Neural crest cell (in vitro differentiated cells): Measurements from ENCODE around the gene PKLR. TPM values are rescaled to one million over a fixed set of nuclear protein-coding genes. Genes with fewer than 3 reads are reported as not detected.

Experiments
- DNase-seq: peaks from one replicate; pipeline ENCODE4 v3.0.0; 2021; ENCODE audit warnings: low read depth, mixed read lengths, low spot score
- H3K27ac Mint-ChIP-seq: one replicate; pipeline ENCODE4 v1.8.0; 2021; ENCODE audit warnings: mild to moderate bottlenecking, mixed read lengths; ENCODE audit not compliant: unreplicated experiment
- H3K27me3 Mint-ChIP-seq: 2 replicates; pipeline ENCODE4 v1.8.0; 2021; ENCODE audit warnings: low read depth, mild to moderate bottlenecking, mixed read lengths
- H3K36me3 Mint-ChIP-seq: 2 replicates; pipeline ENCODE4 v1.8.0; 2021; ENCODE audit warnings: low read depth, mild to moderate bottlenecking, mixed read lengths
- H3K4me1 Mint-ChIP-seq: 2 replicates; pipeline ENCODE4 v1.8.0; 2021; ENCODE audit warnings: mixed read lengths
- H3K4me3 Mint-ChIP-seq: one replicate; pipeline ENCODE4 v1.8.0; 2021; ENCODE audit warnings: mild to moderate bottlenecking, mixed read lengths
- H3K9me3 Mint-ChIP-seq: 2 replicates; pipeline ENCODE4 v1.8.0; 2021; ENCODE audit warnings: mixed read lengths
- CTCF ChIP-seq: fragments of 200-600 bp; sonication (generic); conservative IDR thresholded peaks from 2 replicates; pipeline ENCODE4 v1.5.0; 2021; ENCODE audit warnings: antibody characterized with exemption, mild to moderate bottlenecking
- total RNA-seq: library from RNA; stranded (reverse); gene quantifications from 2 replicates; pipeline ENCODE4 v1.2.1, GENCODE V29; 2021

The PKLR gene
- total RNA-seq, 1 donor from 2014 or later = not detected

DNA sequence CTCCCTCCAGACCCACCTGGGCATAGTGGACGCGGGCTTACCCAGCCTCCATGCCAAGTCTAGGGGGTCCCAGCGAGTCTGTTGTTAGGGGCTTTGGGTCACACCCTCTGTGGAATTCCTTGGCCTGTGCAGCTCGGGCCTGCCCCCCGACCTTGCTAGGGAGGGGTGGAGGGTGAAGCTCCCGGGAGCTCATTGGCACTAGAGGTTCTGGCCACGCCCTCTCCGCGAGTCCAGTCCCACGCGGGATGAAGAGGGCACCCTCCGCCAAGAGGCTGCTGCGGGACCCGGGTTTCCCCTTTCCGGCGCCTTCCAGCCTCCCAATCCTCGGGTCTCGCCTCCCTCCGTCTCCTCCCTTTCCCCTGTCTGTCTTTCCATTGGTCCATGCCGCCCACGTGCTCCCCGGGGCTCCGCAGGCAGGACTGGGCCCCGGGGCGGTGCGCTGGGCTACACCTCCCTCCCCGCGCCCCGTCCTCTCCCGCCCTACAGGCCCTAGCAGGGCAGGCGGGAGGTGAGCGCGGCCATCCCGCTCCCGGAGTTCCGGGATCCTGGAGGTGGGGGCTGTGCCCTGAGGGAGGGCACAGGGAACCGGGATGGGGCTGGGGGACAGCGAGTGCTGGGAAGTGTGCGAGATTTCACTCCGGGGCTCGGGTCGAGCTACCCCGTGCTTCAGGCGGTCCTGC, 22.9 kb upstream of the PKLR start:
- DNase-seq = peak; percentile 85
- peaks cover 18% of the 10 kb centered on the region for H3K27me3 Mint-ChIP-seq
- peaks cover 48% of the 10 kb centered on the region for H3K4me1 Mint-ChIP-seq
- H3K9me3 Mint-ChIP-seq = no peaks in the 10 kb centered on the region
- H3K27ac Mint-ChIP-seq = no peak overlapping the region
- no peak for TF ChIP-seq CTCF
- peak overlapping the region; percentile 94 for H3K4me3 Mint-ChIP-seq
- H3K36me3 Mint-ChIP-seq = peaks cover 5% of the 10 kb centered on the region

DNA sequence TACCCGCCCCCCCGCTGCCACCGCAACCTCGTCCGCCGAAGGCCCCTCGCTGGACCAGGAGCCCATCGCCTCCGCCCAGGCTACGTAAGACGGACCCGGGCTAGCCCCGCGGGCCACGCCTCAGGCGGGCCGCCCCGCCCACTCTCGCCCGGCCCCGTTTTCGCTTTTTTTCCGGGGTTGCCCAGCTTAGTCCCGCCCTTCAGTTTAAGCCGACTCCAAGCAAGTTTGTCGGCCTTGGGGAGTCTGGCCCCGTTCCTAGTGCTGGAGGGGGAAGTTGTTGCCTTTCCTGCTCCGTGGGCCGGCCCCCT, 22.4 kb upstream of the PKLR start:
- DNase-seq = peak; percentile 71
- peak overlapping the region; percentile 94 for H3K4me3 Mint-ChIP-seq
- H3K4me1 Mint-ChIP-seq = peaks cover 53% of the 10 kb centered on the region
- H3K27ac Mint-ChIP-seq = no peak overlapping the region
- H3K9me3 Mint-ChIP-seq = no peaks in the 10 kb centered on the region
- peaks cover 20% of the 10 kb centered on the region for H3K27me3 Mint-ChIP-seq
- no peak for TF ChIP-seq CTCF
- peaks cover 9% of the 10 kb centered on the region for H3K36me3 Mint-ChIP-seq

DNA sequence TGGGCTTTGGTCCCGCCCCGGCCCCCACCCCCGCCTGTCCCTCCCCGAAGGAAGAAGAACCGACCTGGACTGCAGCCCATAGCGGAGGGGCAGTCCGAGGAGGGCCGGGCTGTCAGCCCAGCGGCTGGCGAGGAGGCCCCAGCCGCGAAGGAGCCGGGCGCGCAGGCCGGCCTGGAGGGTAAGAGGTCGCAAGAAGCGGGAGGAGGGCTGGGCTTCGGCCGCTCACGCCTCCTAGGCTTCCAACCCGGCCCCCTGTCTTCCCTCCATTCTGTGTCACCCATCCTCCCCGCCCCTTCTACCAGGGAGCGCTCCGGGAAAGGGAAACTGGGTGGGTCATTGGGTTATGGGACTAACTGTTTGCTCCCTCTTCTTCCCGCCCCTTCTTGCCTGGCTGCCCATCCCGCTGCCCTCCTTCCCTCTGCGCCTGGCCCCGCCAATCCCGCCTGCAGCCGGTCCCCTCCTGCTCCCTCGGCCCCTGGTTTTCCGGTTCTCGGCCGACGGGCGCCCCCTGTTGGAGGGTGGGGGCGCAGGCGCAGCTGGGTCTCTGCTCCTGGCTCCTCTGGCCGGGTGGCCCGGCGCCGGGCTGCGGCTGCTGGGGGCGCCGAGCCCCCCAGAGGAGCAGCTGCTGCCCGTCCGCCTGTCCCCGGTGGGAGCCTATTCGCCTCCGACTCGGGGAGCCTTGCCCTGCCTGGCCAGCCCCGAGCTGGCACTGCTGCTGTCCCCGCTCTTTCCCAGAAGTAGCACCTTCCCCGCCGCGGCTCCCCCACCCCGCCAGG, 21.9 kb upstream of the PKLR start:
- Mint-ChIP-seq H3K27ac (no peak overlapping the region), H3K27me3 (peaks cover 25% of the 10 kb centered on the region), H3K9me3 (no peaks in the 10 kb centered on the region), H3K4me3 (peak overlapping the region; percentile 96), H3K36me3 (peaks cover 11% of the 10 kb centered on the region), H3K4me1 (peaks cover 59% of the 10 kb centered on the region)
- TF ChIP-seq CTCF = peak; percentile 98
- DNase-seq = peak; percentile 97

- H3K4me3 Mint-ChIP-seq = peak overlapping the region; percentile 88
- DNase-seq = peak; percentile 40
Observed at GRCh38 chr1:155322571-155322952, 21.3 kb upstream of the PKLR start.

More at GRCh38 chr1:155322571-155322952, 21.3 kb upstream of the PKLR start:
- peaks cover 26% of the 10 kb centered on the region for H3K27me3 Mint-ChIP-seq
- no peak for TF ChIP-seq CTCF
- H3K4me1 Mint-ChIP-seq = peaks cover 60% of the 10 kb centered on the region
- H3K27ac Mint-ChIP-seq = peak overlapping the region; percentile 84
- peaks cover 15% of the 10 kb centered on the region for H3K36me3 Mint-ChIP-seq
- H3K9me3 Mint-ChIP-seq = no peaks in the 10 kb centered on the region
